Activated gamma-delta T cell (primary cell): Measurements from ENCODE around the gene KRTAP10-8.
"Not testable (repeated sequence)": the region's sequence is repeated elsewhere in the genome, so short reads cannot be mapped to it uniquely, and the experiment has no call there.

Experiments
- DNase-seq: peaks from one replicate; lab custom pipeline; 2025; lab: John Stamatoyannopoulos, UW

Gene KRTAP10-8

GRCh38 chr21:44599264-44600029 lies 12.4 kb upstream of the KRTAP10-8 start:
- no peak for DNase-seq

- not testable (repeated sequence) for DNase-seq
Measured at GRCh38 chr21:44600118-44600978, 11.5 kb upstream of the KRTAP10-8 start, which contains the start of gene KRTAP10-7. Gene KRTAP10-7 (plus strand): TSS chr21:44600597. CDS start chr21:44600622, 25 bp downstream.

- DNase-seq: not testable (repeated sequence)
Measured at GRCh38 chr21:44601091-44601490, 10.8 kb upstream of the KRTAP10-8 start.

- DNase-seq: no peak
Measured at GRCh38 chr21:44601596-44602462, 10.1 kb upstream of the KRTAP10-8 start.

- DNase-seq: no peak
Measured at GRCh38 chr21:44602463-44602850, 9.4 kb upstream of the KRTAP10-8 start.

- DNase-seq: no peak
Measured at GRCh38 chr21:44603109-44603875, 8.6 kb upstream of the KRTAP10-8 start.

GRCh38 chr21:44603911-44604310 lies 8.0 kb upstream of the KRTAP10-8 start:
- DNase-seq: no peak

GRCh38 chr21:44606495-44606894 lies 5.4 kb upstream of the KRTAP10-8 start:
- no peak for DNase-seq

GRCh38 chr21:44609193-44609592 lies 2.7 kb upstream of the KRTAP10-8 start:
- no peak for DNase-seq

GRCh38 chr21:44610157-44610843 lies 1.6 kb upstream of the KRTAP10-8 start:
- not testable (repeated sequence) for DNase-seq

GRCh38 chr21:44611551-44611950 lies 328 bp upstream of the KRTAP10-8 start:
- DNase-seq: no peak

- no peak for DNase-seq
Measured at GRCh38 chr21:44612669-44613229, 870 bp downstream of the KRTAP10-8 start.

- DNase-seq: no peak
Measured at GRCh38 chr21:44613386-44614155, 1.7 kb downstream of the KRTAP10-8 start.

- no peak for DNase-seq
Measured at GRCh38 chr21:44614161-44614631, 2.3 kb downstream of the KRTAP10-8 start.

GRCh38 chr21:44614961-44615391 lies 3.1 kb downstream of the KRTAP10-8 start:
- DNase-seq: no peak

- no peak for DNase-seq
Measured at GRCh38 chr21:44615466-44615865, 3.6 kb downstream of the KRTAP10-8 start.

GRCh38 chr21:44615911-44616590 lies 4.2 kb downstream of the KRTAP10-8 start:
- no peak for DNase-seq

GRCh38 chr21:44616591-44616926 lies 4.7 kb downstream of the KRTAP10-8 start:
- no peak for DNase-seq

GRCh38 chr21:44617071-44617501 lies 5.2 kb downstream of the KRTAP10-8 start:
- no peak for DNase-seq
